GM12878 (cell line): ENCODE results near the gene PHPT1. TPM values are rescaled to one million over a fixed set of nuclear protein-coding genes. Genes with fewer than 3 reads are reported as not detected.
"Not testable (repeated sequence)": the region's sequence is repeated elsewhere in the genome, so short reads cannot be mapped to it uniquely, and the experiment has no call there.

Source experiments
- ATAC-seq: fragments of 200-7000 bp; cut with Tn5 transposase; 3 replicates; pipeline ENCODE4 v1.9.1; 2020; ENCODE audit warnings: mild to moderate bottlenecking, moderate library complexity
- BruUV-seq: library from RNA; stranded (reverse); fragments of 400-500 nt; replicated peaks from 2 replicates; lab custom pipeline; 2021; lab: Mats Ljungman, UMichigan
- CTCF ChIA-PET: fragments of 300-600 bp; sonication (Branson Sonifier 250); formaldehyde crosslinking; extraction: SDS; loops from one replicate; lab custom pipeline; 2021; ENCODE audit warnings: inconsistent platforms; lab: Yijun Ruan, JAX
- POLR2A ChIA-PET: fragments of 350-600 bp; formaldehyde crosslinking; extraction: SDS; loops from one replicate; lab custom pipeline; 2021; ENCODE audit warnings: inconsistent platforms; lab: Charles Lee
- RAD21 ChIA-PET: fragments of 300-600 bp; sonication (Branson Sonifier 250); formaldehyde crosslinking; loops from one replicate; lab custom pipeline; 2023; ENCODE audit warnings: antibody characterized with exemption; ENCODE audit not compliant: unreplicated experiment; lab: Charles Lee
- SMC1A ChIA-PET: fragments of 300-600 bp; sonication (Branson Sonifier 250); formaldehyde crosslinking; loops from one replicate; lab custom pipeline; 2023; ENCODE audit not compliant: unreplicated experiment, uncharacterized antibody; lab: Charles Lee
- DNase-seq: peaks from one replicate; pipeline ENCODE4 v3.0.0-alpha.2; 2011; ENCODE audit warnings: low read depth, low spot score
- FAIRE-seq: peaks from 3 replicates; lab custom pipeline; 2011; peaks lifted over from hg19 to GRCh38; lab: Jason Lieb, UNC
- H2AFZ ChIP-seq: 2 replicates; pipeline ENCODE4 v1.6.0; 2011; ENCODE audit warnings: low read depth, low read length, control low read depth; ENCODE audit not compliant: control insufficient read depth
- H3K27ac ChIP-seq: 2 replicates; pipeline ENCODE4 v1.5.1; 2011; ENCODE audit warnings: control low read depth; ENCODE audit not compliant: control insufficient read depth, insufficient read depth
- H3K27me3 ChIP-seq, 2 experiments: replicated peaks in 1 of 2; 2 replicates each; pipeline versions ENCODE4 v1.6.0 to v1.6.1; 2011; ENCODE audit warnings: low read length in 1 of 2; ENCODE audit not compliant: control insufficient read depth in 2 of 2, insufficient read depth in 2 of 2
- H3K36me3 ChIP-seq, 2 experiments: 2 replicates each; pipeline ENCODE4 v1.5.1; 2011; ENCODE audit warnings: low read length in 1 of 2; ENCODE audit not compliant: control insufficient read depth in 2 of 2, insufficient read depth in 2 of 2
- H3K4me1 ChIP-seq: 2 replicates; pipeline ENCODE4 v1.6.1; 2011; ENCODE audit warnings: mild to moderate bottlenecking, low read length, moderate library complexity, mixed read lengths; ENCODE audit not compliant: control insufficient read depth, insufficient read depth
- H3K4me2 ChIP-seq: 2 replicates; pipeline ENCODE4 v1.6.0; 2011; ENCODE audit warnings: control low read depth; ENCODE audit not compliant: control insufficient read depth, insufficient read depth
- H3K4me3 ChIP-seq: fragments of 200-600 bp; sonication (generic); 2 replicates; pipeline ENCODE4 v1.5.1; 2016
- H3K79me2 ChIP-seq: 2 replicates; pipeline ENCODE4 v1.6.0; 2011; ENCODE audit warnings: low read length; ENCODE audit not compliant: control insufficient read depth, insufficient read depth
- H3K9ac ChIP-seq: 2 replicates; pipeline ENCODE4 v1.8.0; 2011; ENCODE audit warnings: low read length, control low read depth, mixed read lengths; ENCODE audit not compliant: control insufficient read depth, insufficient read depth
- H3K9me3 ChIP-seq: replicated peaks from 3 replicates; pipeline ENCODE4 v1.5.1; 2011; ENCODE audit warnings: mild to moderate bottlenecking, low read length; ENCODE audit not compliant: control insufficient read depth, insufficient read depth
- H4K20me1 ChIP-seq: 2 replicates; pipeline ENCODE4 v1.6.0; 2011; ENCODE audit not compliant: control insufficient read depth, insufficient read depth
- BACH1 ChIP-seq: fragments of 450-650 bp; IDR thresholded peaks from 2 replicates; pipeline ENCODE4 v1.6.1; 2017; ENCODE audit warnings: mild to moderate bottlenecking, borderline replicate concordance
- BHLHE40 ChIP-seq, 2 experiments: fragments of 450-650 bp in 1 of 2; IDR thresholded peaks; 2 replicates each; pipeline ENCODE4 v1.6.1; 2011 to 2017; ENCODE audit warnings: low read depth in 2 of 2, borderline replicate concordance in 1 of 2, improper control_type of control experiment in 1 of 2, low read length in 1 of 2, mild to moderate bottlenecking in 1 of 2
- KLF5 ChIP-seq: fragments of 450-650 bp; IDR thresholded peaks from 2 replicates; pipeline ENCODE4 v1.6.1; 2014; ENCODE audit warnings: mild to moderate bottlenecking; ENCODE audit not compliant: partially characterized antibody
- LARP7 ChIP-seq: fragments of 450-650 bp; IDR thresholded peaks from 2 replicates; pipeline ENCODE4 v1.6.1; 2017; ENCODE audit warnings: mild to moderate bottlenecking
- MXI1 ChIP-seq: fragments of 150-350 bp; IDR thresholded peaks from 2 replicates; pipeline ENCODE4 v1.6.1; 2011; ENCODE audit warnings: low read depth, mild to moderate bottlenecking, inconsistent platforms, low read length, improper control_type of control experiment
- NBN ChIP-seq: fragments of 450-650 bp; IDR thresholded peaks from 2 replicates; pipeline ENCODE4 v1.6.1; 2016
- NKRF ChIP-seq: fragments of 450-650 bp; conservative IDR thresholded peaks from 2 replicates; pipeline ENCODE4 v1.6.1; 2017; ENCODE audit warnings: mild to moderate bottlenecking, moderate library complexity
- POLR2A ChIP-seq: IDR thresholded peaks from 2 replicates; pipeline ENCODE4 v1.6.1; 2011; ENCODE audit warnings: low read depth, mild to moderate bottlenecking, low read length
- POLR2AphosphoS2 ChIP-seq: IDR thresholded peaks from 2 replicates; pipeline ENCODE4 v1.6.1; 2011; ENCODE audit warnings: low read depth, mild to moderate bottlenecking, low read length, improper control_type of control experiment, moderate library complexity
- RAD21 ChIP-seq: IDR thresholded peaks from 2 replicates; pipeline ENCODE4 v1.6.1; 2011; ENCODE audit warnings: mild to moderate bottlenecking, low read depth, low read length, moderate library complexity; ENCODE audit not compliant: insufficient read depth
- SMARCA5 ChIP-seq: fragments of 450-650 bp; IDR thresholded peaks from 2 replicates; pipeline ENCODE4 v1.6.1; 2017; ENCODE audit warnings: mild to moderate bottlenecking
- ZNF207 ChIP-seq: fragments of 450-650 bp; IDR thresholded peaks from 2 replicates; pipeline ENCODE4 v1.6.1; 2014; ENCODE audit warnings: antibody characterized with exemption, mild to moderate bottlenecking, borderline replicate concordance
- WGBS: methylation state at CpG from one replicate; pipeline ENCODE4 v1.1.6; 2016; ENCODE audit warnings: low lambda C conversion rate; ENCODE audit not compliant: insufficient replicate concordance, insufficient coverage; ENCODE audit errors: missing lambda C conversion rate; 5-methylcytosine and 5-hydroxymethylcytosine counted together
- in situ Hi-C: fragments of 300-500 bp; cut with MboI; formaldehyde crosslinking; loops from 9 replicates; pipeline ENCODE4 v1.14.3; 2018; ENCODE audit warnings: mixed read lengths
- intact Hi-C: fragments of 100-400 bp; cut with micrococcal nuclease; formaldehyde crosslinking; loops from one replicate; pipeline ENCODE4 v1.14.2; 2022; ENCODE audit not compliant: unreplicated experiment
- polyA plus RNA-seq, 11 experiments: library from polyadenylated mRNA; depleted of rRNA in 4 of 11; unstranded in 6 of 11; stranded (reverse) in 5 of 11; fragments of >200 nt; fragmentation: Nextera tagmentation in 4 of 11; fragmentation: Illumina TruSeq in 1 of 11; extraction: Ambion mirVana in 4 of 11; extraction: Trizol in 1 of 11; gene quantifications; 1 replicate in 1 of 11; 2 replicates in 10 of 11; pipeline versions ENCODE4 v1.2.1 to v1.2.3, GENCODE V29; 2011 to 2016; ENCODE audit warnings: inconsistent platforms in 2 of 11, missing spikeins in 2 of 11, low read depth in 1 of 11
- total RNA-seq, 4 experiments: library from RNA; depleted of rRNA in 3 of 4; stranded (reverse); fragments of >200 nt in 3 of 4; fragmentation: Illumina TruSeq in 1 of 4; extraction: Trizol in 1 of 4; gene quantifications; 2 replicates each; pipeline versions ENCODE4 v1.2.1 to v1.2.3, GENCODE V29; 2013 to 2021
- TF ChIP-seq, protein P1 (sequence below), 3 experiments: IDR thresholded peaks in 2 of 3; conservative IDR thresholded peaks in 1 of 3; 2 replicates each; pipeline ENCODE4 v1.5.1; 2011; ENCODE audit warnings: low read depth in 3 of 3, low read length in 3 of 3, mild to moderate bottlenecking in 3 of 3, control low read depth in 2 of 3, moderate library complexity in 2 of 3, inconsistent platforms in 1 of 3, mixed read lengths in 1 of 3; ENCODE audit not compliant: control insufficient read depth in 2 of 3, insufficient read depth in 1 of 3; ENCODE audit errors: extremely low read depth in 1 of 3
- TF ChIP-seq, protein P2 (sequence below): fragments of 450-650 bp; IDR thresholded peaks from 2 replicates; pipeline ENCODE4 v1.6.1; 2016; ENCODE audit warnings: mild to moderate bottlenecking
- TF ChIP-seq, protein P3 (sequence below): fragments of 450-650 bp; IDR thresholded peaks from 2 replicates; pipeline ENCODE4 v1.6.1; 2016; ENCODE audit warnings: mild to moderate bottlenecking

The PHPT1 gene
- total and polyA plus RNA-seq, 10 of the 15 experiments (the other 5 are each of a cell fraction or from before 2014, with no cell fraction given) = 56.2 to 323 (median 140) TPM

GRCh38 chr9:136842380-136842948 lies 6.7 kb upstream of the PHPT1 start, which contains the start of gene AJM1:
AJM1 (plus strand) TSS chr9:136842478; CDS start chr9:136844415, 1,937 bp downstream.
- Histone ChIP-seq H3K9ac (peak within 1 kb of the TSS; percentile 22; the same call in 1 of the 2 replicates), H2AFZ (peak within 1 kb of the TSS; percentile 75), H3K4me2 (peak within 1 kb of the TSS; percentile 74), H3K4me3 (peak within 1 kb of the TSS; percentile 82; the same call in 1 of the 2 replicates)
- ChIA-PET POLR2A (interaction anchor here (0.6 to 1.4 kb wide), 6 partner anchors 17 to 77 kb away, joined by 3 to 9 read pairs (median 4); partner anchors contain the start of gene TRAF2), RAD21 (interaction anchor here (0.6 to 4.1 kb wide), 11 partner anchors 33 to 193 kb away, joined by 3 to 16 read pairs (median 4); no protein-coding TSS in a partner anchor), CTCF (interaction anchor here (0.6 to 4.5 kb wide), 38 partner anchors 9 to 381 kb away, joined by 3 to 46 read pairs (median 4); partner anchors contain the start of genes FBXW5, FUT7 and TRAF2), SMC1A (interaction anchor here (0.6 to 2.4 kb wide), 8 partner anchors 29 to 89 kb away, joined by 3 to 6 read pairs (median 3); no protein-coding TSS in a partner anchor)
- H3K79me2 ChIP-seq, H3K27ac ChIP-seq, intact Hi-C loops, in situ Hi-C loops, H3K27me3 ChIP-seq, H3K4me1 ChIP-seq, BruUV-seq, H3K9me3 ChIP-seq, H3K36me3 ChIP-seq, H4K20me1 ChIP-seq: not testable (repeated sequence)
- WGBS = under 1% methylated on average over 24 of the region's 27 CpGs
- ATAC-seq (peak; percentile 94), DNase-seq (peak; percentile 21), FAIRE-seq (peak; percentile 96)
- TF ChIP-seq MXI1 = peak; percentile 45; the same call in 1 of the 2 replicates
- TF ChIP-seq, protein P1, sequence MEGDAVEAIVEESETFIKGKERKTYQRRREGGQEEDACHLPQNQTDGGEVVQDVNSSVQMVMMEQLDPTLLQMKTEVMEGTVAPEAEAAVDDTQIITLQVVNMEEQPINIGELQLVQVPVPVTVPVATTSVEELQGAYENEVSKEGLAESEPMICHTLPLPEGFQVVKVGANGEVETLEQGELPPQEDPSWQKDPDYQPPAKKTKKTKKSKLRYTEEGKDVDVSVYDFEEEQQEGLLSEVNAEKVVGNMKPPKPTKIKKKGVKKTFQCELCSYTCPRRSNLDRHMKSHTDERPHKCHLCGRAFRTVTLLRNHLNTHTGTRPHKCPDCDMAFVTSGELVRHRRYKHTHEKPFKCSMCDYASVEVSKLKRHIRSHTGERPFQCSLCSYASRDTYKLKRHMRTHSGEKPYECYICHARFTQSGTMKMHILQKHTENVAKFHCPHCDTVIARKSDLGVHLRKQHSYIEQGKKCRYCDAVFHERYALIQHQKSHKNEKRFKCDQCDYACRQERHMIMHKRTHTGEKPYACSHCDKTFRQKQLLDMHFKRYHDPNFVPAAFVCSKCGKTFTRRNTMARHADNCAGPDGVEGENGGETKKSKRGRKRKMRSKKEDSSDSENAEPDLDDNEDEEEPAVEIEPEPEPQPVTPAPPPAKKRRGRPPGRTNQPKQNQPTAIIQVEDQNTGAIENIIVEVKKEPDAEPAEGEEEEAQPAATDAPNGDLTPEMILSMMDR (IDR thresholded peaks at IDR 0.05 in 2 of 3, conservative IDR thresholded peaks at IDR 0.05 in 1 of 3; ENCODE audit: control insufficient read depth in 2 of 3, extremely low read depth in 1 of 3, insufficient read depth in 1 of 3, low read depth in 3 of 3, low read length in 3 of 3) = peak; percentile 87 to 97 (median 90)
- peak; percentile 38; the same call in 1 of the 2 replicates for TF ChIP-seq RAD21
- peak; percentile 54 for TF ChIP-seq POLR2A
- TF ChIP-seq LARP7 = 0 out of 2 replicates have a peak, but pooled peaks have one; percentile 54
- TF ChIP-seq SMARCA5 = peak; percentile 98
- TF ChIP-seq NBN = peak; percentile 83
- TF ChIP-seq KLF5 = peak; percentile 38
- TF ChIP-seq, protein P2, sequence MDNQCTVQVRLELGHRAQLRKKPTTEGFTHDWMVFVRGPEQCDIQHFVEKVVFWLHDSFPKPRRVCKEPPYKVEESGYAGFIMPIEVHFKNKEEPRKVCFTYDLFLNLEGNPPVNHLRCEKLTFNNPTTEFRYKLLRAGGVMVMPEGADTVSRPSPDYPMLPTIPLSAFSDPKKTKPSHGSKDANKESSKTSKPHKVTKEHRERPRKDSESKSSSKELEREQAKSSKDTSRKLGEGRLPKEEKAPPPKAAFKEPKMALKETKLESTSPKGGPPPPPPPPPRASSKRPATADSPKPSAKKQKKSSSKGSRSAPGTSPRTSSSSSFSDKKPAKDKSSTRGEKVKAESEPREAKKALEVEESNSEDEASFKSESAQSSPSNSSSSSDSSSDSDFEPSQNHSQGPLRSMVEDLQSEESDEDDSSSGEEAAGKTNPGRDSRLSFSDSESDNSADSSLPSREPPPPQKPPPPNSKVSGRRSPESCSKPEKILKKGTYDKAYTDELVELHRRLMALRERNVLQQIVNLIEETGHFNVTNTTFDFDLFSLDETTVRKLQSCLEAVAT = peak; percentile 40; the same call in 1 of the 2 replicates
- 0 out of 2 replicates have a peak, but pooled peaks have one; percentile 31 for TF ChIP-seq POLR2AphosphoS2
- TF ChIP-seq, protein P3, sequence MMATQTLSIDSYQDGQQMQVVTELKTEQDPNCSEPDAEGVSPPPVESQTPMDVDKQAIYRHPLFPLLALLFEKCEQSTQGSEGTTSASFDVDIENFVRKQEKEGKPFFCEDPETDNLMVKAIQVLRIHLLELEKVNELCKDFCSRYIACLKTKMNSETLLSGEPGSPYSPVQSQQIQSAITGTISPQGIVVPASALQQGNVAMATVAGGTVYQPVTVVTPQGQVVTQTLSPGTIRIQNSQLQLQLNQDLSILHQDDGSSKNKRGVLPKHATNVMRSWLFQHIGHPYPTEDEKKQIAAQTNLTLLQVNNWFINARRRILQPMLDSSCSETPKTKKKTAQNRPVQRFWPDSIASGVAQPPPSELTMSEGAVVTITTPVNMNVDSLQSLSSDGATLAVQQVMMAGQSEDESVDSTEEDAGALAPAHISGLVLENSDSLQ = 0 out of 2 replicates have a peak, but pooled peaks have one; percentile 8
- peak; percentile 53 for TF ChIP-seq NKRF
- TF ChIP-seq BHLHE40 (IDR thresholded peaks at IDR 0.05; ENCODE audit: borderline replicate concordance in 1 of 2, low read depth in 2 of 2, low read length in 1 of 2) = peak; percentile 77 to 95; a peak in 3 of 4 replicates
- TF ChIP-seq BACH1 = peak; percentile 33; the same call in 1 of the 2 replicates
- peak; percentile 73; the same call in 1 of the 2 replicates for TF ChIP-seq ZNF207
